GM12878 (cell line): ENCODE results near the gene MLLT3. TPM values are rescaled to one million over a fixed set of nuclear protein-coding genes. Genes with fewer than 3 reads are reported as not detected.

Experiments
- ATAC-seq: fragments of 200-7000 bp; cut with Tn5 transposase; 3 replicates; pipeline ENCODE4 v1.9.1; 2020; ENCODE audit warnings: mild to moderate bottlenecking, moderate library complexity
- BruUV-seq: library from RNA; stranded (reverse); fragments of 400-500 nt; replicated peaks from 2 replicates; lab custom pipeline; 2021; lab: Mats Ljungman, UMichigan
- CTCF ChIA-PET: fragments of 300-600 bp; sonication (Branson Sonifier 250); formaldehyde crosslinking; extraction: SDS; loops from one replicate; lab custom pipeline; 2021; ENCODE audit warnings: inconsistent platforms; lab: Yijun Ruan, JAX
- POLR2A ChIA-PET: fragments of 350-600 bp; formaldehyde crosslinking; extraction: SDS; loops from one replicate; lab custom pipeline; 2021; ENCODE audit warnings: inconsistent platforms; lab: Charles Lee
- RAD21 ChIA-PET: fragments of 300-600 bp; sonication (Branson Sonifier 250); formaldehyde crosslinking; loops from one replicate; lab custom pipeline; 2023; ENCODE audit warnings: antibody characterized with exemption; ENCODE audit not compliant: unreplicated experiment; lab: Charles Lee
- SMC1A ChIA-PET: fragments of 300-600 bp; sonication (Branson Sonifier 250); formaldehyde crosslinking; loops from one replicate; lab custom pipeline; 2023; ENCODE audit not compliant: unreplicated experiment, uncharacterized antibody; lab: Charles Lee
- DNase-seq: peaks from one replicate; pipeline ENCODE4 v3.0.0-alpha.2; 2011; ENCODE audit warnings: low read depth, low spot score
- FAIRE-seq: peaks from 3 replicates; lab custom pipeline; 2011; peaks lifted over from hg19 to GRCh38; lab: Jason Lieb, UNC
- H2AFZ ChIP-seq: 2 replicates; pipeline ENCODE4 v1.6.0; 2011; ENCODE audit warnings: low read depth, low read length, control low read depth; ENCODE audit not compliant: control insufficient read depth
- H3K27ac ChIP-seq: 2 replicates; pipeline ENCODE4 v1.5.1; 2011; ENCODE audit warnings: control low read depth; ENCODE audit not compliant: control insufficient read depth, insufficient read depth
- H3K27me3 ChIP-seq, 2 experiments: replicated peaks in 1 of 2; 2 replicates each; pipeline versions ENCODE4 v1.6.0 to v1.6.1; 2011; ENCODE audit warnings: low read length in 1 of 2; ENCODE audit not compliant: control insufficient read depth in 2 of 2, insufficient read depth in 2 of 2
- H3K36me3 ChIP-seq, 2 experiments: 2 replicates each; pipeline ENCODE4 v1.5.1; 2011; ENCODE audit warnings: low read length in 1 of 2; ENCODE audit not compliant: control insufficient read depth in 2 of 2, insufficient read depth in 2 of 2
- H3K4me1 ChIP-seq: 2 replicates; pipeline ENCODE4 v1.6.1; 2011; ENCODE audit warnings: mild to moderate bottlenecking, low read length, moderate library complexity, mixed read lengths; ENCODE audit not compliant: control insufficient read depth, insufficient read depth
- H3K4me2 ChIP-seq: 2 replicates; pipeline ENCODE4 v1.6.0; 2011; ENCODE audit warnings: control low read depth; ENCODE audit not compliant: control insufficient read depth, insufficient read depth
- H3K4me3 ChIP-seq: fragments of 200-600 bp; sonication (generic); 2 replicates; pipeline ENCODE4 v1.5.1; 2016
- H3K79me2 ChIP-seq: 2 replicates; pipeline ENCODE4 v1.6.0; 2011; ENCODE audit warnings: low read length; ENCODE audit not compliant: control insufficient read depth, insufficient read depth
- H3K9ac ChIP-seq: 2 replicates; pipeline ENCODE4 v1.8.0; 2011; ENCODE audit warnings: low read length, control low read depth, mixed read lengths; ENCODE audit not compliant: control insufficient read depth, insufficient read depth
- H3K9me3 ChIP-seq: replicated peaks from 3 replicates; pipeline ENCODE4 v1.5.1; 2011; ENCODE audit warnings: mild to moderate bottlenecking, low read length; ENCODE audit not compliant: control insufficient read depth, insufficient read depth
- H4K20me1 ChIP-seq: 2 replicates; pipeline ENCODE4 v1.6.0; 2011; ENCODE audit not compliant: control insufficient read depth, insufficient read depth
- BACH1 ChIP-seq: fragments of 450-650 bp; IDR thresholded peaks from 2 replicates; pipeline ENCODE4 v1.6.1; 2017; ENCODE audit warnings: mild to moderate bottlenecking, borderline replicate concordance
- NR2C1 ChIP-seq: fragments of 450-650 bp; IDR thresholded peaks from 2 replicates; pipeline ENCODE4 v1.6.1; 2017; ENCODE audit warnings: antibody characterized with exemption, mild to moderate bottlenecking, moderate library complexity
- PML ChIP-seq: IDR thresholded peaks from 2 replicates; pipeline ENCODE4 v1.6.1; 2012; ENCODE audit warnings: low read length, inconsistent platforms
- SREBF1 ChIP-seq: IDR thresholded peaks from 2 replicates; pipeline ENCODE4 v1.6.1; 2012; ENCODE audit warnings: mild to moderate bottlenecking, low read length
- ZSCAN29 ChIP-seq: fragments of 450-650 bp; IDR thresholded peaks from 2 replicates; pipeline ENCODE4 v1.6.1; 2017; ENCODE audit warnings: mild to moderate bottlenecking, moderate library complexity
- WGBS: methylation state at CpG from one replicate; pipeline ENCODE4 v1.1.6; 2016; ENCODE audit warnings: low lambda C conversion rate; ENCODE audit not compliant: insufficient replicate concordance, insufficient coverage; ENCODE audit errors: missing lambda C conversion rate; 5-methylcytosine and 5-hydroxymethylcytosine counted together
- in situ Hi-C: fragments of 300-500 bp; cut with MboI; formaldehyde crosslinking; loops from 9 replicates; pipeline ENCODE4 v1.14.3; 2018; ENCODE audit warnings: mixed read lengths
- intact Hi-C: fragments of 100-400 bp; cut with micrococcal nuclease; formaldehyde crosslinking; loops from one replicate; pipeline ENCODE4 v1.14.2; 2022; ENCODE audit not compliant: unreplicated experiment
- polyA plus RNA-seq, 11 experiments: library from polyadenylated mRNA; depleted of rRNA in 4 of 11; unstranded in 6 of 11; stranded (reverse) in 5 of 11; fragments of >200 nt; fragmentation: Nextera tagmentation in 4 of 11; fragmentation: Illumina TruSeq in 1 of 11; extraction: Ambion mirVana in 4 of 11; extraction: Trizol in 1 of 11; gene quantifications; 1 replicate in 1 of 11; 2 replicates in 10 of 11; pipeline versions ENCODE4 v1.2.1 to v1.2.3, GENCODE V29; 2011 to 2016; ENCODE audit warnings: inconsistent platforms in 2 of 11, missing spikeins in 2 of 11, low read depth in 1 of 11
- total RNA-seq, 4 experiments: library from RNA; depleted of rRNA in 3 of 4; stranded (reverse); fragments of >200 nt in 3 of 4; fragmentation: Illumina TruSeq in 1 of 4; extraction: Trizol in 1 of 4; gene quantifications; 2 replicates each; pipeline versions ENCODE4 v1.2.1 to v1.2.3, GENCODE V29; 2013 to 2021
- TF ChIP-seq, protein P1 (sequence below), 3 experiments: IDR thresholded peaks in 2 of 3; conservative IDR thresholded peaks in 1 of 3; 2 replicates each; pipeline ENCODE4 v1.5.1; 2011; ENCODE audit warnings: low read depth in 3 of 3, low read length in 3 of 3, mild to moderate bottlenecking in 3 of 3, control low read depth in 2 of 3, moderate library complexity in 2 of 3, inconsistent platforms in 1 of 3, mixed read lengths in 1 of 3; ENCODE audit not compliant: control insufficient read depth in 2 of 3, insufficient read depth in 1 of 3; ENCODE audit errors: extremely low read depth in 1 of 3
- TF ChIP-seq, protein P2 (sequence below): fragments of 450-650 bp; IDR thresholded peaks from 2 replicates; pipeline ENCODE4 v1.6.1; 2017; ENCODE audit warnings: mild to moderate bottlenecking, moderate library complexity
- TF ChIP-seq, protein P3 (sequence below): fragments of 450-650 bp; IDR thresholded peaks from 2 replicates; pipeline ENCODE4 v1.6.1; 2017; ENCODE audit warnings: low read depth, mild to moderate bottlenecking, moderate library complexity

The MLLT3 gene
- total and polyA plus RNA-seq, 10 of the 15 experiments (the other 5 are each of a cell fraction or from before 2014, with no cell fraction given), result 17.7 to 72.3 (median 35.6) TPM

DNA sequence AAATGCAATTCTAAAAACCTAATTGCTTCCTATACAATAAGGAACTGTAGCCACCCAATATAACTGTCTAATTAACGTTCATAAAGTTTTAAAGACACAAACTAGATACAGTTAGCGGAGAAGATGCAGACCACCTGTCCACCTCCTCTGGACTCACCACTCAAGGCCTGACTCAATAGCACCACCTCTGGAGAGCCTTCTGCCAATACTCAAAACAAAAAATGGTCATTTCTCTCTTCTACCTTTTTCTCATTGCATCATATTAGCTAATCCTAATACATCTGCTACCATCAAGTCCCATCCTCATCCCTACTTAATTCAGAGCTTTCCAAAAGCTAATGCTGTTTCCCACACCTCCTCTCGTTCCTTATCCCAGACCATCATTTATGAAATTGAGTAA, 159.9 kb downstream of the MLLT3 start:
- DNase-seq (no peak), FAIRE-seq (no peak), ATAC-seq (no peak)
- Histone ChIP-seq H3K27me3 (no peaks in the 10 kb centered on the region), H3K27ac (no peak overlapping the region), H2AFZ (no peak overlapping the region), H3K79me2 (peaks cover 14% of the 10 kb centered on the region), H4K20me1 (no peaks in the 10 kb centered on the region), H3K36me3 (no peaks in the 10 kb centered on the region), H3K4me3 (no peak overlapping the region), H3K9ac (no peak overlapping the region), H3K9me3 (no peaks in the 10 kb centered on the region; the same call in 2 of the 3 replicates), H3K4me2 (no peak overlapping the region), H3K4me1 (peaks cover 12% of the 10 kb centered on the region)
- SMC1A ChIA-PET, result interaction anchor here (0.8 to 1.4 kb wide), 4 partner anchors 13 to 479 kb away, joined by 3 to 4 read pairs (median 3); no protein-coding TSS in a partner anchor
- POLR2A ChIA-PET, result no interaction called here
- RAD21 ChIA-PET, result no interaction called here
- CTCF ChIA-PET, result interaction anchor here (0.6 kb wide), 1 partner anchor 1288 kb away, joined by 3 read pairs; no protein-coding TSS in a partner anchor
- intact Hi-C loops (loop anchor here (5.0 kb wide), 1 partner anchor 40 kb away; no protein-coding TSS in a partner anchor), in situ Hi-C loops (no loop called here)
- no peak for TF ChIP-seq ZSCAN29
- TF ChIP-seq, protein P1, sequence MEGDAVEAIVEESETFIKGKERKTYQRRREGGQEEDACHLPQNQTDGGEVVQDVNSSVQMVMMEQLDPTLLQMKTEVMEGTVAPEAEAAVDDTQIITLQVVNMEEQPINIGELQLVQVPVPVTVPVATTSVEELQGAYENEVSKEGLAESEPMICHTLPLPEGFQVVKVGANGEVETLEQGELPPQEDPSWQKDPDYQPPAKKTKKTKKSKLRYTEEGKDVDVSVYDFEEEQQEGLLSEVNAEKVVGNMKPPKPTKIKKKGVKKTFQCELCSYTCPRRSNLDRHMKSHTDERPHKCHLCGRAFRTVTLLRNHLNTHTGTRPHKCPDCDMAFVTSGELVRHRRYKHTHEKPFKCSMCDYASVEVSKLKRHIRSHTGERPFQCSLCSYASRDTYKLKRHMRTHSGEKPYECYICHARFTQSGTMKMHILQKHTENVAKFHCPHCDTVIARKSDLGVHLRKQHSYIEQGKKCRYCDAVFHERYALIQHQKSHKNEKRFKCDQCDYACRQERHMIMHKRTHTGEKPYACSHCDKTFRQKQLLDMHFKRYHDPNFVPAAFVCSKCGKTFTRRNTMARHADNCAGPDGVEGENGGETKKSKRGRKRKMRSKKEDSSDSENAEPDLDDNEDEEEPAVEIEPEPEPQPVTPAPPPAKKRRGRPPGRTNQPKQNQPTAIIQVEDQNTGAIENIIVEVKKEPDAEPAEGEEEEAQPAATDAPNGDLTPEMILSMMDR (IDR thresholded peaks at IDR 0.05 in 2 of 3, conservative IDR thresholded peaks at IDR 0.05 in 1 of 3; ENCODE audit: control insufficient read depth in 2 of 3, extremely low read depth in 1 of 3, insufficient read depth in 1 of 3, low read depth in 3 of 3, low read length in 3 of 3), result peak in 1 of 3 experiments; percentile 20; a peak in 1 of 6 replicates
- 82% methylated on average over 3 of the region's 3 CpGs for WGBS
- BruUV-seq, result no TSS peak

DNA sequence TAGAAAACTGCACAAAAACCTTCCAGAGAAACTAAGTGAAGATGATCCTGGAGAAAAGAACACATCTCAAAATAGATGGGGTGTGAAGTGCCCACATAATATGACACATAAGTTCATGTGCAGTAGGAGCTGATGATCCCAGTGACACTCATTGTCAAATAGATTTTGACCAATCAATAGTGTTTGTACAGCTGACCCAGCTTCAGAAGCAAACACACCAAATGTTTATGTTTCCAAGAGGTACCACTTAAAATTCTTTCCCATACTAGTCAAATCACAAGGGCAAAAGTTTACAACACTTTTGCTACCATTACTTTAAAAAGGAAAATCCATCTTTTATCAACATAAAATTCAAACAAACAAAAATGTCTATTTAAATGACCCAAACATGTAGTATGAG, 175.0 kb downstream of the MLLT3 start:
- RAD21 ChIA-PET, result no interaction called here
- SMC1A ChIA-PET, result interaction anchor here (2.1 kb wide), 1 partner anchor 10 kb away, joined by 8 read pairs; no protein-coding TSS in a partner anchor
- CTCF ChIA-PET, result no interaction called here
- no peak for TF ChIP-seq SREBF1
- no peak for TF ChIP-seq BACH1
- TF ChIP-seq NR2C1, result no peak
- TF ChIP-seq, protein P2, sequence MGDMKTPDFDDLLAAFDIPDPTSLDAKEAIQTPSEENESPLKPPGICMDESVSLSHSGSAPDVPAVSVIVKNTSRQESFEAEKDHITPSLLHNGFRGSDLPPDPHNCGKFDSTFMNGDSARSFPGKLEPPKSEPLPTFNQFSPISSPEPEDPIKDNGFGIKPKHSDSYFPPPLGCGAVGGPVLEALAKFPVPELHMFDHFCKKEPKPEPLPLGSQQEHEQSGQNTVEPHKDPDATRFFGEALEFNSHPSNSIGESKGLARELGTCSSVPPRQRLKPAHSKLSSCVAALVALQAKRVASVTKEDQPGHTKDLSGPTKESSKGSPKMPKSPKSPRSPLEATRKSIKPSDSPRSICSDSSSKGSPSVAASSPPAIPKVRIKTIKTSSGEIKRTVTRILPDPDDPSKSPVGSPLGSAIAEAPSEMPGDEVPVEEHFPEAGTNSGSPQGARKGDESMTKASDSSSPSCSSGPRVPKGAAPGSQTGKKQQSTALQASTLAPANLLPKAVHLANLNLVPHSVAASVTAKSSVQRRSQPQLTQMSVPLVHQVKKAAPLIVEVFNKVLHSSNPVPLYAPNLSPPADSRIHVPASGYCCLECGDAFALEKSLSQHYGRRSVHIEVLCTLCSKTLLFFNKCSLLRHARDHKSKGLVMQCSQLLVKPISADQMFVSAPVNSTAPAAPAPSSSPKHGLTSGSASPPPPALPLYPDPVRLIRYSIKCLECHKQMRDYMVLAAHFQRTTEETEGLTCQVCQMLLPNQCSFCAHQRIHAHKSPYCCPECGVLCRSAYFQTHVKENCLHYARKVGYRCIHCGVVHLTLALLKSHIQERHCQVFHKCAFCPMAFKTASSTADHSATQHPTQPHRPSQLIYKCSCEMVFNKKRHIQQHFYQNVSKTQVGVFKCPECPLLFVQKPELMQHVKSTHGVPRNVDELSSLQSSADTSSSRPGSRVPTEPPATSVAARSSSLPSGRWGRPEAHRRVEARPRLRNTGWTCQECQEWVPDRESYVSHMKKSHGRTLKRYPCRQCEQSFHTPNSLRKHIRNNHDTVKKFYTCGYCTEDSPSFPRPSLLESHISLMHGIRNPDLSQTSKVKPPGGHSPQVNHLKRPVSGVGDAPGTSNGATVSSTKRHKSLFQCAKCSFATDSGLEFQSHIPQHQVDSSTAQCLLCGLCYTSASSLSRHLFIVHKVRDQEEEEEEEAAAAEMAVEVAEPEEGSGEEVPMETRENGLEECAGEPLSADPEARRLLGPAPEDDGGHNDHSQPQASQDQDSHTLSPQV, result no peak
- TF ChIP-seq PML, result no peak
- TF ChIP-seq, protein P3, sequence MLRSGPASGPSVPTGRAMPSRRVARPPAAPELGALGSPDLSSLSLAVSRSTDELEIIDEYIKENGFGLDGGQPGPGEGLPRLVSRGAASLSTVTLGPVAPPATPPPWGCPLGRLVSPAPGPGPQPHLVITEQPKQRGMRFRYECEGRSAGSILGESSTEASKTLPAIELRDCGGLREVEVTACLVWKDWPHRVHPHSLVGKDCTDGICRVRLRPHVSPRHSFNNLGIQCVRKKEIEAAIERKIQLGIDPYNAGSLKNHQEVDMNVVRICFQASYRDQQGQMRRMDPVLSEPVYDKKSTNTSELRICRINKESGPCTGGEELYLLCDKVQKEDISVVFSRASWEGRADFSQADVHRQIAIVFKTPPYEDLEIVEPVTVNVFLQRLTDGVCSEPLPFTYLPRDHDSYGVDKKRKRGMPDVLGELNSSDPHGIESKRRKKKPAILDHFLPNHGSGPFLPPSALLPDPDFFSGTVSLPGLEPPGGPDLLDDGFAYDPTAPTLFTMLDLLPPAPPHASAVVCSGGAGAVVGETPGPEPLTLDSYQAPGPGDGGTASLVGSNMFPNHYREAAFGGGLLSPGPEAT, result no peak

More for the DNA sequence above, 175.0 kb downstream of the MLLT3 start:
- Histone ChIP-seq H3K36me3 (peaks cover 0 to 11% of the 10 kb centered on the region in 2 experiments; a peak in 1 of 4 replicates), H3K9ac (no peak overlapping the region), H3K27me3 (no peaks in the 10 kb centered on the region), H3K4me2 (no peak overlapping the region), H3K27ac (no peak overlapping the region), H3K9me3 (peaks cover 6% of the 10 kb centered on the region), H3K4me1 (peaks cover 7% of the 10 kb centered on the region; the same call in 1 of the 2 replicates), H4K20me1 (no peaks in the 10 kb centered on the region), H3K4me3 (no peak overlapping the region), H2AFZ (no peak overlapping the region), H3K79me2 (no peaks in the 10 kb centered on the region)
- ATAC-seq (no peak), FAIRE-seq (no peak), DNase-seq (no peak)
- BruUV-seq, result no TSS peak
- POLR2A ChIA-PET, result no interaction called here
- in situ Hi-C loops, result no loop called here
- intact Hi-C loops, result no loop called here
